Subcutaneous adipose tissue (tissue), 4 donors: ENCODE data around the gene PDE1C. TPM values are rescaled to one million over a fixed set of nuclear protein-coding genes. Genes with fewer than 3 reads are reported as not detected.

ENCODE experiments used
- total RNA-seq, 4 donors: library from RNA; depleted of rRNA; stranded (reverse); fragments of >200 nt; gene quantifications; one replicate each; pipeline ENCODE4 v1.1.0, GENCODE V29; 2016
- TF ChIP-seq, protein P1 (sequence below): fragments of 450-650 bp; IDR thresholded peaks from one replicate; pipeline ENCODE4 v1.5.1; 2016; ENCODE audit warnings: low read depth, mild to moderate bottlenecking, control low read depth, antibody characterized with exemption, moderate library complexity

Gene PDE1C
- total RNA-seq, 4 donors from 2014 or later: 1.3 to 6.1 (median 3.0) TPM

- TF ChIP-seq, protein P1, sequence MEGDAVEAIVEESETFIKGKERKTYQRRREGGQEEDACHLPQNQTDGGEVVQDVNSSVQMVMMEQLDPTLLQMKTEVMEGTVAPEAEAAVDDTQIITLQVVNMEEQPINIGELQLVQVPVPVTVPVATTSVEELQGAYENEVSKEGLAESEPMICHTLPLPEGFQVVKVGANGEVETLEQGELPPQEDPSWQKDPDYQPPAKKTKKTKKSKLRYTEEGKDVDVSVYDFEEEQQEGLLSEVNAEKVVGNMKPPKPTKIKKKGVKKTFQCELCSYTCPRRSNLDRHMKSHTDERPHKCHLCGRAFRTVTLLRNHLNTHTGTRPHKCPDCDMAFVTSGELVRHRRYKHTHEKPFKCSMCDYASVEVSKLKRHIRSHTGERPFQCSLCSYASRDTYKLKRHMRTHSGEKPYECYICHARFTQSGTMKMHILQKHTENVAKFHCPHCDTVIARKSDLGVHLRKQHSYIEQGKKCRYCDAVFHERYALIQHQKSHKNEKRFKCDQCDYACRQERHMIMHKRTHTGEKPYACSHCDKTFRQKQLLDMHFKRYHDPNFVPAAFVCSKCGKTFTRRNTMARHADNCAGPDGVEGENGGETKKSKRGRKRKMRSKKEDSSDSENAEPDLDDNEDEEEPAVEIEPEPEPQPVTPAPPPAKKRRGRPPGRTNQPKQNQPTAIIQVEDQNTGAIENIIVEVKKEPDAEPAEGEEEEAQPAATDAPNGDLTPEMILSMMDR: no peak
These were observed 49.6 kb downstream of the PDE1C start for GRCh38 chr7:32020551-32021159.

DNA sequence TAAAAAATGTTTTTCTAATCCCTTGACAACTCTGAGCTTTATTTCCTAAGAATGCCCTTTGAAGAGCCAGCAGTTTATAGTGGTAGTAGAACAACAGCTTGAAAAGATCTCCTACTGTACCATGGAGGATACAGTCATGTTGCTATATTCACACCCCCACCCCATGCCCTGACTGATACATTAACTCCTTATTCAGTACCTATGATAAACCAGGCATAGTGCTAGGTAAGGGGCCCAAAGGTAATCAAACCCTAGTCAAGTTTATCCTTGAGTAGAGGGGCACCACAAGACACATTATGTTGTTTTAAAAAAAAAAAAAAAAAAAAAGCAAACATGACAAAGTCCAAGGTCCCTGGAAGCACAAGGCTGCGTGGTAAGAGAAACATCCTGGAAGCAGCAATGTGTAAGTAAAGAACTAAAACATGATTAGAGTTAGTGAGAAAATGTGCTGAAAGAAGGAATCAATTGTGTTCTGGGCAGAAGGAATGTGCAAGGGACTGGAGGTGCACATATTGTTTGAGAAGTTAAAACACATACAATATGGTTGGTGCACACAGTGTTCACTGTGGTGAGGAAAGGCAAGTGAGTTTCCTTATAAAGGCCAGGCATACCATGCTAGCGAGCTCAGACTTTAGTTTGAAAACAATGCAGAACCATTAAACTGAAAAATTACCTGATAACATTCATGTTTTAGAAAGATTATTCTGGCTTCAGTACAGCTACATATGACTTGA is 51.2 kb downstream of the PDE1C start:
- TF ChIP-seq, protein P1: no peak

DNA sequence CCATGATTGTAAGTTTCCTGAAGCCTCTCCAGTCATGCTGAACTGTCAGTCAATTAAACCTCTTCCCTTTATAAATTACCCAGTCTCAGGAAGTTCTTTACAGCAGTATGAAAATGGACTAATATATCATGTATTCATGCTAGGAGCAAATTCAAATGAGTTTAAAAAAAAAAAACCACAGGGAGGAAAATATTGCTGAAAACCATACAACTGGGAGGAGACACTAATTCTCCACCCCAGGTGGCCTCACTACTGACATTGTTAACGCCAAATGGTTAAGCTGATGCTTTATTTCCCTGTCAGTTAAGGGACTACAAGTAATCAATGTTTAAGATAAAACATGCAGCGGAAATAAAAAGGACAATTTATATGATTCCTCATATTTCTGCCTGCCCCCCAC is 55.1 kb downstream of the PDE1C start:
- TF ChIP-seq, protein P1: no peak

GRCh38 chr7:32005577-32005976 is 64.6 kb downstream of the PDE1C start:
- TF ChIP-seq, protein P1: no peak

GRCh38 chr7:32001948-32002347 is 68.3 kb downstream of the PDE1C start:
- TF ChIP-seq, protein P1: no peak

DNA sequence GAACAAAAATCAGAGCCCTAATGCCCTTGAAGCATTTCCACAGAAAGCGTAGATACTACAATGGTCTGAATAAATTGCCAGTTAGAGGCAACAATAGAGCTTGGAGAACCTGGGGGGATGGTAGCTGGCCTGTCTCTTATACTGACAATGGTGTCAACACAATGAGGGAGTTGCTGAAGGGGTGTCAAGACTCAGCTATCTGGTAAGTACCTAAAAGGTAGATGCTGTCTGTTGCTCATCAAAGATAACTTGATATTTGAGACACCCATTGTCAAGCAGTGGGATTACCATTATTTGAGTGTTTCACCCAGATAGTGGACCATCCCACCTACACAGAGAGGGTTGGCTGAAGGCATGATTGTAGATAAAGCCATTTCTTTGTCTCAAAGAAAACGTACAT is 72.8 kb downstream of the PDE1C start:
- TF ChIP-seq, protein P1: no peak

DNA sequence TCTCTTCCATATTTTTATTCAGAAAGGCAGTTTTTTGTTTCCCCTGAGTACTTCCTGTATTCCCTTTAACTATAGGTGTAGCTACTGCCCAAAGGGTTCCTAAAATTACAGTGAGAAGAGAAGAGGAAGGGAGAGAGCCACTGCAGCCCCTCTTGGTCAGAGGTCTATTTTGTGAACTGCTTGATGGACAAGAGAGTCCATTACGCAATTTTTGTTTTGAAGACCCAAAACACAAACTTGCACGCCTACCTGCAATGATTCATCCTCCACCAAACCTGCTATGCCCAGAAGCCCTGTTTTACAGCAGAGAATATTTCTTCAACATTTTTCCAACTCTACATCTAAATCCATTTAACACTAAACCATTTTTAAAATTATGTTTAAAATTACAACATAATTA is 75.1 kb downstream of the PDE1C start:
- TF ChIP-seq, protein P1: no peak
